ENCODE results near the gene DENND4A.
A peak's percentile ranks its signal among the peaks of the same experiment; 100 is the strongest.

DENND4A gene

GRCh38 chr15:65792138-65792987 is at the start of gene DENND4A:
Gene DENND4A, minus strand, starts transcription at chr15:65792293. Its CDS starts 35,843 bp downstream, at chr15:65756450.
- peak within 1 kb of the TSS; percentile 89 for H3K4me3 ChIP-seq (ENCODE audit: insufficient read depth, low read length, poor library complexity, severe bottlenecking)
- no peaks in the 10 kb centered on the region for H3K36me3 ChIP-seq (ENCODE audit: low read length)
- peak within 1 kb of the TSS; percentile 92 for H3K27ac ChIP-seq (ENCODE audit: low read depth, low read length)
- TF ChIP-seq EZH2phosphoT487 (conservative IDR thresholded peaks at IDR 0.05; ENCODE audit: low read length): no peak
- no peaks in the 10 kb centered on the region for H3K9me3 ChIP-seq (ENCODE audit: insufficient read depth, low read length)
- H2AFZ ChIP-seq (ENCODE audit: low read depth, low read length, severe bottlenecking): no peak within 1 kb of the TSS
- H3K9me2 ChIP-seq (replicated peaks; ENCODE audit: insufficient read depth, low read length): no peaks in the 10 kb centered on the region
- H3K79me2 ChIP-seq (ENCODE audit: insufficient read depth, low read length): peaks cover 56% of the 10 kb centered on the region
- peaks cover 56% of the 10 kb centered on the region for H3F3A ChIP-seq (ENCODE audit: insufficient read depth)
- peak within 1 kb of the TSS; percentile 89 for H3K9ac ChIP-seq (ENCODE audit: low read length)
- peak within 1 kb of the TSS; percentile 99 for H3K4me2 ChIP-seq (ENCODE audit: low read depth, low read length, poor library complexity, severe bottlenecking)
- peaks cover 3% of the 10 kb centered on the region; the same call in 1 of the 2 replicates for H4K20me1 ChIP-seq (ENCODE audit: low read depth, low read length)
- H3K27me3 ChIP-seq (ENCODE audit: low read length): no peaks in the 10 kb centered on the region

GRCh38 chr15:65841121-65841930 is 49.2 kb upstream of the DENND4A start:
- H2AFZ ChIP-seq (ENCODE audit: low read depth, low read length, severe bottlenecking): no peak overlapping the region
- no peak for TF ChIP-seq EZH2phosphoT487 (conservative IDR thresholded peaks at IDR 0.05; ENCODE audit: low read length)
- TF ChIP-seq CTCF (IDR thresholded peaks at IDR 0.05; ENCODE audit: insufficient read depth, low read length, poor library complexity, severe bottlenecking): no peak
- no peak overlapping the region for H3K4me2 ChIP-seq (ENCODE audit: low read depth, low read length, poor library complexity, severe bottlenecking)
- H3K4me3 ChIP-seq (ENCODE audit: insufficient read depth, low read length, poor library complexity, severe bottlenecking): no peak overlapping the region
- H3K9me3 ChIP-seq (ENCODE audit: insufficient read depth, low read length): no peaks in the 10 kb centered on the region
- no peaks in the 10 kb centered on the region for H4K20me1 ChIP-seq (ENCODE audit: low read depth, low read length)
- H3K79me2 ChIP-seq (ENCODE audit: insufficient read depth, low read length): no peaks in the 10 kb centered on the region
- no peak overlapping the region for H3K27ac ChIP-seq (ENCODE audit: low read depth, low read length)
- no peaks in the 10 kb centered on the region for H3K36me3 ChIP-seq (ENCODE audit: low read length)
- H3K9ac ChIP-seq (ENCODE audit: low read length): no peak overlapping the region
- H3K9me2 ChIP-seq (replicated peaks; ENCODE audit: insufficient read depth, low read length): no peaks in the 10 kb centered on the region
- H3F3A ChIP-seq (ENCODE audit: insufficient read depth): no peaks in the 10 kb centered on the region
- H3K27me3 ChIP-seq (ENCODE audit: low read length): no peaks in the 10 kb centered on the region

GRCh38 chr15:65839985-65840384 is 47.9 kb upstream of the DENND4A start:
- Histone ChIP-seq H3K4me3 (ENCODE audit: insufficient read depth, low read length, poor library complexity, severe bottlenecking) (no peak overlapping the region), H3F3A (ENCODE audit: insufficient read depth) (no peaks in the 10 kb centered on the region), H3K27me3 (ENCODE audit: low read length) (no peaks in the 10 kb centered on the region), H3K27ac (ENCODE audit: low read depth, low read length) (no peak overlapping the region), H3K79me2 (ENCODE audit: insufficient read depth, low read length) (no peaks in the 10 kb centered on the region), H3K9me2 (replicated peaks; ENCODE audit: insufficient read depth, low read length) (no peaks in the 10 kb centered on the region), H3K9me3 (ENCODE audit: insufficient read depth, low read length) (no peaks in the 10 kb centered on the region), H4K20me1 (ENCODE audit: low read depth, low read length) (no peaks in the 10 kb centered on the region), H3K9ac (ENCODE audit: low read length) (no peak overlapping the region), H3K36me3 (ENCODE audit: low read length) (no peaks in the 10 kb centered on the region), H2AFZ (ENCODE audit: low read depth, low read length, severe bottlenecking) (no peak overlapping the region), H3K4me2 (ENCODE audit: low read depth, low read length, poor library complexity, severe bottlenecking) (no peak overlapping the region)
- no peak for TF ChIP-seq EZH2phosphoT487 (conservative IDR thresholded peaks at IDR 0.05; ENCODE audit: low read length)
- no peak for TF ChIP-seq CTCF (IDR thresholded peaks at IDR 0.05; ENCODE audit: insufficient read depth, low read length, poor library complexity, severe bottlenecking)
